Heart left ventricle (tissue), 16 donors: ENCODE data around the gene RSU1. TPM values are rescaled to one million over a fixed set of nuclear protein-coding genes. Genes with fewer than 3 reads are reported as not detected.

ENCODE experiments used
- ATAC-seq, 4 donors: fragments of 200-7000 bp; cut with Tn5 transposase; one replicate each; pipeline ENCODE4 v1.9.1; 2020 to 2022; ENCODE audit warnings: moderate library complexity in 4 of 4, mild to moderate bottlenecking in 3 of 4, moderate number of reproducible peaks in 1 of 4
- DNase-seq, 5 donors: peaks; one replicate each; pipeline ENCODE4 v3.0.0-alpha.2; 2020
- H3K27ac ChIP-seq, 12 donors: fragments of 200-600 bp; sonication (generic) in 4 of 12; one replicate each; pipeline versions ENCODE4 v1.5.0 to v1.8.0; 2016 to 2022; ENCODE audit warnings: mild to moderate bottlenecking in 2 of 12
- H3K27me3 ChIP-seq, 9 donors: fragments of 200-600 bp; sonication (generic) in 2 of 9; one replicate each; pipeline versions ENCODE4 v1.5.1 to v1.8.0; 2016 to 2022; ENCODE audit warnings: mild to moderate bottlenecking in 3 of 9
- H3K36me3 ChIP-seq, 9 donors: fragments of 200-600 bp; sonication (generic) in 2 of 9; one replicate each; pipeline versions ENCODE4 v1.5.0 to v1.8.0; 2018 to 2022; ENCODE audit warnings: mild to moderate bottlenecking in 2 of 9
- H3K4me1 ChIP-seq, 12 donors: fragments of 200-600 bp; sonication (generic) in 4 of 12; one replicate each; pipeline versions ENCODE4 v1.5.0 to v1.8.0; 2016 to 2022; ENCODE audit warnings: mild to moderate bottlenecking in 3 of 12
- H3K4me3 ChIP-seq, 12 donors: fragments of 200-600 bp; sonication (generic) in 4 of 12; one replicate each; pipeline versions ENCODE4 v1.5.0 to v1.8.0; 2017 to 2022; ENCODE audit warnings: mild to moderate bottlenecking in 9 of 12, moderate library complexity in 4 of 12
- H3K9me3 ChIP-seq, 12 donors: fragments of 200-600 bp; sonication (generic) in 4 of 12; one replicate each; pipeline versions ENCODE4 v1.5.0 to v1.8.0; 2016 to 2022; ENCODE audit warnings: mild to moderate bottlenecking in 1 of 12
- CTCF ChIP-seq, 12 donors: fragments of 200-600 bp; sonication (generic) in 4 of 12; IDR thresholded peaks; one replicate each; pipeline versions ENCODE4 v1.5.0 to v1.8.0; 2018 to 2022; ENCODE audit warnings: antibody characterized with exemption in 12 of 12, mild to moderate bottlenecking in 5 of 12
- POLR2A ChIP-seq, 2 donors: fragments of 450-650 bp; IDR thresholded peaks; one replicate each; pipeline ENCODE4 v1.6.1; 2017; ENCODE audit warnings: antibody characterized with exemption in 2 of 2, mild to moderate bottlenecking in 2 of 2, moderate library complexity in 2 of 2
- WGBS, 4 donors: extraction: QIAGEN DNeasy Blood & Tissue Kit in 2 of 4; methylation state at CpG; one replicate each; pipeline versions ENCODE4 v1.1.5 to v1.1.7; 2013 to 2018; 5-methylcytosine and 5-hydroxymethylcytosine counted together
- intact Hi-C, 10 donors: fragments of 100-400 bp; cut with DNase I; formaldehyde crosslinking; loops; one replicate each; pipeline versions ENCODE4 v1.11.1 to v1.14.2; 2022
- polyA plus RNA-seq, 2 donors: library from polyadenylated mRNA; stranded (reverse); fragments of 200-250 nt; gene quantifications; one replicate each; pipeline ENCODE4 v1.2.3, GENCODE V29; 2013
- total RNA-seq, 9 donors: library from RNA; depleted of rRNA in 2 of 9; stranded (reverse); fragments of >200 nt in 2 of 9; fragmentation: NEBNext Ultra II Directional in 3 of 9; extraction: Animal tissue kit (Norgen Biotek cat#: 25700) in 3 of 9; gene quantifications; one replicate each; pipeline versions ENCODE4 v1.1.0 to v1.2.4, GENCODE V29; 2016 to 2023
- donor health status: ischemic (EF 13 %, LVEDD 7.1; RV severe dilation, severe dysfunction).
- donor health status: healthy with polysubstance abuse.
- donor health status: DM: no; HTN: yes; CAD: no.
- donor health status: DM: no; HTN: no; CAD: no.
- donor health status: ischemic (EF 25% LVEDD 6.9; RV normal size, moderate dysfunction).
- donor health status: ischemic (EF 25% LVEDD 5.7; RV mildly dilated, moderate dysfunction).
- donor health status: healthy.
- donor health status: DM: yes; HTN: yes; CAD: no.
- donor health status: ischemic (EF 35%, LVEDD 5.7; RV mildly dilated, moderate dysfunction).
- donor health status: nonischemic (EF 11% LVEDD 7.7; RV severe dilation, severe dysfunction).
- donor health status: DM: yes; HTN: yes; CAD: no.
- donor health status: PGD.
- donor health status: ischemic (EF 29% LVEDD 5.4; RV normal size, mild dysfunction).
- donor health status: nonischemic (EF 23%, LVEDD 6.1; RV moderate dilation, normal function).

Gene RSU1
- total and polyA plus RNA-seq, 11 donors, result 29.6 to 84.1 (median 53.0) TPM

GRCh38 chr10:16698461-16698860, 118.8 kb downstream of the RSU1 start:
- Histone ChIP-seq H3K27me3 (no peaks in the 10 kb centered on the region), H3K27ac (no peak overlapping the region), H3K4me3 (no peak overlapping the region), H3K36me3 (peaks cover 0 to 18% (median 5%) of the 10 kb centered on the region in 9 donors), H3K9me3 (peaks cover 0 to 3% (median 0%) of the 10 kb centered on the region in 12 donors), H3K4me1 (no peaks in the 10 kb centered on the region)
- intact Hi-C loops, result loop anchor here in 1 of 10 donors (10.0 kb wide), 1 partner anchor 154 kb away; no protein-coding TSS in a partner anchor
- DNase-seq (no peak), ATAC-seq (no peak)
- WGBS, 4 donors, result 79 to 90% (median 84%) methylated on average over 4 of the region's 4 CpGs
- TF ChIP-seq POLR2A (IDR thresholded peaks at IDR 0.05), result no peak
- TF ChIP-seq CTCF (IDR thresholded peaks at IDR 0.05), result no peak

- TF ChIP-seq CTCF (IDR thresholded peaks at IDR 0.05) (no peak), POLR2A (IDR thresholded peaks at IDR 0.05) (no peak)
- DNase-seq (no peak), ATAC-seq (no peak)
- Histone ChIP-seq H3K9me3 (no peaks in the 10 kb centered on the region), H3K27ac (no peak overlapping the region), H3K4me1 (no peaks in the 10 kb centered on the region), H3K4me3 (no peak overlapping the region), H3K27me3 (no peaks in the 10 kb centered on the region), H3K36me3 (peaks cover 0 to 32% (median 16%) of the 10 kb centered on the region in 9 donors)
- intact Hi-C loops, result loop anchor here in 1 of 10 donors (10.0 kb wide), 1 partner anchor 146 kb away; no protein-coding TSS in a partner anchor
- WGBS, 4 donors, result 93 to 98% (median 96%) methylated on average over 5 of the region's 5 CpGs
Measured at GRCh38 chr10:16690417-16690816, 126.8 kb downstream of the RSU1 start.

GRCh38 chr10:16689696-16690095, 127.5 kb downstream of the RSU1 start:
- no peak overlapping the region for H3K4me3 ChIP-seq
- H3K27me3 ChIP-seq, result no peaks in the 10 kb centered on the region
- no peak for DNase-seq
- no peak for TF ChIP-seq CTCF (IDR thresholded peaks at IDR 0.05)
- TF ChIP-seq POLR2A (IDR thresholded peaks at IDR 0.05), result no peak
- H3K9me3 ChIP-seq, result no peaks in the 10 kb centered on the region
- H3K4me1 ChIP-seq, result no peaks in the 10 kb centered on the region
- intact Hi-C loops, result loop anchor here in 1 of 10 donors (10.0 kb wide), 1 partner anchor 145 kb away; no protein-coding TSS in a partner anchor
- H3K36me3 ChIP-seq, result peaks cover 0 to 25% (median 16%) of the 10 kb centered on the region in 9 donors
- ATAC-seq, result no peak
- no peak overlapping the region for H3K27ac ChIP-seq
- WGBS, 4 donors, result 78 to 91% (median 83%) methylated on average over 5 of the region's 5 CpGs

GRCh38 chr10:16689227-16689626, 128.0 kb downstream of the RSU1 start:
- Histone ChIP-seq H3K4me3 (no peak overlapping the region), H3K9me3 (no peaks in the 10 kb centered on the region), H3K4me1 (no peaks in the 10 kb centered on the region), H3K36me3 (peaks cover 0 to 22% (median 11%) of the 10 kb centered on the region in 9 donors), H3K27me3 (no peaks in the 10 kb centered on the region), H3K27ac (no peak overlapping the region)
- no peak for ATAC-seq
- intact Hi-C loops, result no loop called here
- WGBS, 4 donors, result 65 to 89% (median 86%) methylated on average over 1 of the region's 1 CpG
- DNase-seq, result no peak
- no peak for TF ChIP-seq CTCF (IDR thresholded peaks at IDR 0.05)
- TF ChIP-seq POLR2A (IDR thresholded peaks at IDR 0.05), result no peak
